GM23338 (cell line): Measurements from ENCODE around the gene ARR3. TPM values are rescaled to one million over a fixed set of nuclear protein-coding genes. Genes with fewer than 3 reads are reported as not detected.
A peak's percentile ranks its signal among the peaks of the same experiment; 100 is the strongest.
"Not testable (repeated sequence)": the region's sequence is repeated elsewhere in the genome, so short reads cannot be mapped to it uniquely, and the experiment has no call there.

Experiments used
- ATAC-seq: fragments of 200-7000 bp; cut with Tn5 transposase; 3 replicates; pipeline ENCODE4 v1.9.1; 2020
- DNase-seq: peaks from one replicate; pipeline ENCODE4 v3.0.0-alpha.2; 2015; ENCODE audit warnings: low spot score
- H2AFZ ChIP-seq: fragments of 200-600 bp; sonication (generic); 2 replicates; pipeline ENCODE4 v1.8.0; 2016; ENCODE audit warnings: antibody characterized with exemption, mild to moderate bottlenecking, moderate library complexity
- H3F3A ChIP-seq: fragments of 200-600 bp; sonication (generic); replicated peaks from 2 replicates; pipeline ENCODE4 v1.8.0; 2017; ENCODE audit warnings: antibody characterized with exemption, mixed run types, low read depth
- H3K27ac ChIP-seq: fragments of 200-600 bp; sonication (generic); 2 replicates; pipeline ENCODE4 v1.6.1; 2016; ENCODE audit warnings: low read depth
- H3K27me3 ChIP-seq: fragments of 200-600 bp; sonication (generic); 2 replicates; pipeline ENCODE4 v1.8.0; 2016; ENCODE audit warnings: mild to moderate bottlenecking, mixed run types, moderate library complexity; ENCODE audit not compliant: insufficient read depth
- H3K36me3 ChIP-seq: fragments of 200-600 bp; sonication (generic); 2 replicates; pipeline ENCODE4 v1.8.0; 2016; ENCODE audit warnings: mild to moderate bottlenecking; ENCODE audit not compliant: insufficient read depth
- H3K4me1 ChIP-seq: fragments of 200-600 bp; sonication (generic); 2 replicates; pipeline ENCODE4 v1.8.0; 2016; ENCODE audit warnings: mild to moderate bottlenecking, moderate library complexity; ENCODE audit not compliant: insufficient read depth
- H3K4me2 ChIP-seq: fragments of 200-600 bp; sonication (generic); 2 replicates; pipeline ENCODE4 v1.7.1; 2017; ENCODE audit warnings: mixed run types
- H3K4me3 ChIP-seq: fragments of 200-600 bp; sonication (generic); 2 replicates; pipeline ENCODE4 v1.6.1; 2016; ENCODE audit warnings: mixed run types
- H3K79me2 ChIP-seq: fragments of 200-600 bp; sonication (generic); replicated peaks from 2 replicates; pipeline ENCODE4 v1.8.0; 2017; ENCODE audit warnings: mild to moderate bottlenecking; ENCODE audit not compliant: insufficient read depth
- H3K9me2 ChIP-seq: fragments of 200-600 bp; sonication (generic); 2 replicates; pipeline ENCODE4 v1.8.0; 2017; ENCODE audit not compliant: insufficient read depth
- H4K20me1 ChIP-seq: fragments of 200-600 bp; sonication (generic); replicated peaks from 2 replicates; pipeline ENCODE4 v1.8.0; 2017; ENCODE audit warnings: mild to moderate bottlenecking; ENCODE audit not compliant: insufficient read depth
- H3K27ac Mint-ChIP-seq: 2 replicates; pipeline ENCODE4 v1.8.0; 2020; ENCODE audit warnings: inconsistent platforms, mild to moderate bottlenecking, moderate library complexity, mixed read lengths
- H3K27me3 Mint-ChIP-seq: 3 replicates; pipeline ENCODE4 v1.8.0; 2022; ENCODE audit warnings: low read depth, mild to moderate bottlenecking, moderate library complexity, mixed read lengths, inconsistent platforms; ENCODE audit not compliant: insufficient read depth, poor library complexity
- H3K36me3 Mint-ChIP-seq: 3 replicates; pipeline ENCODE4 v1.8.0; 2021; ENCODE audit warnings: low read depth, mild to moderate bottlenecking, inconsistent platforms, moderate library complexity, mixed read lengths
- H3K4me1 Mint-ChIP-seq: 3 replicates; pipeline ENCODE4 v1.8.0; 2020; ENCODE audit warnings: mild to moderate bottlenecking, inconsistent platforms, mixed read lengths
- H3K4me3 Mint-ChIP-seq: 3 replicates; pipeline ENCODE4 v1.8.0; 2021; ENCODE audit warnings: moderate library complexity, mild to moderate bottlenecking, inconsistent platforms, mixed read lengths
- H3K9me3 Mint-ChIP-seq: 3 replicates; pipeline ENCODE4 v1.8.0; 2020; ENCODE audit warnings: moderate library complexity, mild to moderate bottlenecking, inconsistent platforms, mixed read lengths
- POLR2AphosphoS5 ChIP-seq: IDR thresholded peaks from 2 replicates; pipeline ENCODE4 v1.6.1; 2016; ENCODE audit warnings: antibody characterized with exemption, low read depth
- ZNF331 ChIP-seq: fragments of 250-450 bp; sonication (Bioruptor Pico); IDR thresholded peaks from 2 replicates; pipeline ENCODE4 v1.5.0; 2020; ENCODE audit warnings: low read depth, mild to moderate bottlenecking, moderate library complexity
- ZNF462 ChIP-seq: fragments of 250-450 bp; sonication (Bioruptor Pico); IDR thresholded peaks from 2 replicates; pipeline ENCODE4 v1.5.0; 2020; ENCODE audit warnings: mild to moderate bottlenecking, moderate library complexity
- polyA plus RNA-seq: library from polyadenylated mRNA; unstranded; fragments of >200 nt; fragmentation: Nextera tagmentation; extraction: Ambion mirVana; gene quantifications from 2 replicates; pipeline ENCODE4 v1.2.1, GENCODE V29; 2016
- total RNA-seq: library from RNA; depleted of rRNA; stranded (reverse); fragments of >200 nt; shearing (Covaris generic); gene quantifications from 2 replicates; pipeline ENCODE4 v1.2.3, GENCODE V29; 2014
- TF ChIP-seq, protein P1 (sequence below): IDR thresholded peaks from one replicate; pipeline ENCODE4 v1.6.1; 2018; ENCODE audit warnings: antibody characterized with exemption; ENCODE audit not compliant: unreplicated experiment

Gene ARR3
- total and polyA plus RNA-seq, 2 experiments from 2014 or later: not detected

GRCh38 chrX:70264784-70265183 is 3.4 kb upstream of the ARR3 start:
- H3K27ac Mint-ChIP-seq: no peak overlapping the region
- H3K4me1 ChIP-seq: no peaks in the 10 kb centered on the region
- H3K27me3 ChIP-seq: no peaks in the 10 kb centered on the region
- H3K79me2 ChIP-seq: no peaks in the 10 kb centered on the region
- H4K20me1 ChIP-seq: no peaks in the 10 kb centered on the region
- no peaks in the 10 kb centered on the region for H3K36me3 Mint-ChIP-seq
- H3K36me3 ChIP-seq: no peaks in the 10 kb centered on the region
- TF ChIP-seq, protein P1, sequence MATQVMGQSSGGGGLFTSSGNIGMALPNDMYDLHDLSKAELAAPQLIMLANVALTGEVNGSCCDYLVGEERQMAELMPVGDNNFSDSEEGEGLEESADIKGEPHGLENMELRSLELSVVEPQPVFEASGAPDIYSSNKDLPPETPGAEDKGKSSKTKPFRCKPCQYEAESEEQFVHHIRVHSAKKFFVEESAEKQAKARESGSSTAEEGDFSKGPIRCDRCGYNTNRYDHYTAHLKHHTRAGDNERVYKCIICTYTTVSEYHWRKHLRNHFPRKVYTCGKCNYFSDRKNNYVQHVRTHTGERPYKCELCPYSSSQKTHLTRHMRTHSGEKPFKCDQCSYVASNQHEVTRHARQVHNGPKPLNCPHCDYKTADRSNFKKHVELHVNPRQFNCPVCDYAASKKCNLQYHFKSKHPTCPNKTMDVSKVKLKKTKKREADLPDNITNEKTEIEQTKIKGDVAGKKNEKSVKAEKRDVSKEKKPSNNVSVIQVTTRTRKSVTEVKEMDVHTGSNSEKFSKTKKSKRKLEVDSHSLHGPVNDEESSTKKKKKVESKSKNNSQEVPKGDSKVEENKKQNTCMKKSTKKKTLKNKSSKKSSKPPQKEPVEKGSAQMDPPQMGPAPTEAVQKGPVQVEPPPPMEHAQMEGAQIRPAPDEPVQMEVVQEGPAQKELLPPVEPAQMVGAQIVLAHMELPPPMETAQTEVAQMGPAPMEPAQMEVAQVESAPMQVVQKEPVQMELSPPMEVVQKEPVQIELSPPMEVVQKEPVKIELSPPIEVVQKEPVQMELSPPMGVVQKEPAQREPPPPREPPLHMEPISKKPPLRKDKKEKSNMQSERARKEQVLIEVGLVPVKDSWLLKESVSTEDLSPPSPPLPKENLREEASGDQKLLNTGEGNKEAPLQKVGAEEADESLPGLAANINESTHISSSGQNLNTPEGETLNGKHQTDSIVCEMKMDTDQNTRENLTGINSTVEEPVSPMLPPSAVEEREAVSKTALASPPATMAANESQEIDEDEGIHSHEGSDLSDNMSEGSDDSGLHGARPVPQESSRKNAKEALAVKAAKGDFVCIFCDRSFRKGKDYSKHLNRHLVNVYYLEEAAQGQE: peak; percentile 70
- TF ChIP-seq POLR2AphosphoS5 (no peak), ZNF331 (CRISPR knock-in tag) (no peak), ZNF462 (CRISPR knock-in tag) (no peak)
- no peak for ATAC-seq
- no peak overlapping the region for H3K27ac ChIP-seq
- H3K4me3 Mint-ChIP-seq: no peak overlapping the region
- H3F3A ChIP-seq: no peaks in the 10 kb centered on the region
- peak; percentile 21 for DNase-seq
- H3K4me2 ChIP-seq: no peak overlapping the region
- no peak overlapping the region for H3K4me3 ChIP-seq
- peaks cover 2% of the 10 kb centered on the region for H3K27me3 Mint-ChIP-seq
- H3K9me3 Mint-ChIP-seq: no peaks in the 10 kb centered on the region
- no peak overlapping the region for H2AFZ ChIP-seq
- peaks cover 8% of the 10 kb centered on the region for H3K4me1 Mint-ChIP-seq
- H3K9me2 ChIP-seq: no peaks in the 10 kb centered on the region

DNA sequence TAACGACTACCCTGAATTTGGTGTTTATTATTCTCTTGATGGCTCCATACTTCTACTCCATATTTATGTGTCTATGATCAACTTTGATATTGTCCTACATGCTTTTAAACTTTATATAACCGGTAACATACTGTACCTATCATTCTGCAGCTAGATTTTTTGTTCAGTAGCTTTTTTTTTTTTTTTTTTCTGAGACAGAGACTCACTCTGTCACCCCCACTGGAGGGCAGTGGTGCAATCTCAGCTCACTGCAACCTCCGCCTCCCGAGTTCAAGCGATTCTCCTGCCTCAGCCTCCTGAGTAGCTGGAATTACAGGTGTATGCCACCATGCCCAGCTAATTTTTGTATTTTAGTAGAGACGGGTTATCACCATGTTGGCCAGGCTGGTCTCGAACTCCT is 5.9 kb downstream of the ARR3 start:
- not testable (repeated sequence) for ATAC-seq, H3K9me3 Mint-ChIP-seq, H3K4me3 Mint-ChIP-seq

More for the DNA sequence above, 5.9 kb downstream of the ARR3 start:
- H3K27me3 ChIP-seq, H2AFZ ChIP-seq, H3K27me3 Mint-ChIP-seq, H3F3A ChIP-seq, H3K79me2 ChIP-seq, H3K4me2 ChIP-seq, H3K4me3 ChIP-seq, H3K36me3 ChIP-seq, H3K36me3 Mint-ChIP-seq, H3K9me2 ChIP-seq, H3K27ac Mint-ChIP-seq, H3K4me1 Mint-ChIP-seq, H3K4me1 ChIP-seq, DNase-seq, H4K20me1 ChIP-seq, H3K27ac ChIP-seq: not testable (repeated sequence)
